22Rv1 (cell line): ENCODE data around the gene CDKN2D.

Experiments used
- ZFX ChIP-seq: fragments of 450-650 bp; IDR thresholded peaks from 2 replicates; pipeline ENCODE4 v1.6.1; 2017; ENCODE audit warnings: antibody characterized with exemption, borderline replicate concordance
- TF ChIP-seq, protein P1 (sequence below): fragments of 450-650 bp; IDR thresholded peaks from 2 replicates; pipeline ENCODE4 v1.5.1; 2017; ENCODE audit warnings: mild to moderate bottlenecking

DNA sequence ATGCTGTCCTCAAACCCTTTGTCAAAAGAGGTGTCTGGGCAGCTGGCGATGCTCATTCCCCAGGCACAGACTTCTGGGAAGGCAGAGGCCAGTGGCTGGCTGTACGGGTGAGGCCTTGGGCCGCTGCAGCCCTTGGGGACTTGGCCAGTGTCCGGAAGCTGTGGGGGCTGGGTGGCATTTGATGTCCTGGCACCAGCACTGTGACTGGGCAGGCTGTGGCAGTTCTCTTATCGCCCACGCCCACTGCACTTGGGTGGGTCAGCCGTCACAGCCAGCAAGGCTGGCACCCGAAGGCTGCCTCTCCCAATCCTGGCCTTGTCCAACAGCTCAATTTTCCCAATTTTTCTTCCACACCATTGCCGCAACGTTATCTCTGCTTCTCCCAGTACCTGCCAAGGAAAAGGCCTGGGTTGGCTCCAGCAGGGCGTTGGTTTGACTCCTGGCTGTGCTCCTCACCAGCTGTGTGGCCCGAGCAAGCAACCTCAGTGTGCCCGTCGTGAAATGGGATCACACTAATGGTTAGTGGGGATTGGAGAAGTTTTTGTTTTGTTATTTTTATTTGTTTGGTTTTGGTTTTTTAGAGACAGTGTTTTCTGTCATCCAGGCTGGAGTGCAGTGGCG lies 43.8 kb upstream of the CDKN2D start:
- TF ChIP-seq, protein P1, sequence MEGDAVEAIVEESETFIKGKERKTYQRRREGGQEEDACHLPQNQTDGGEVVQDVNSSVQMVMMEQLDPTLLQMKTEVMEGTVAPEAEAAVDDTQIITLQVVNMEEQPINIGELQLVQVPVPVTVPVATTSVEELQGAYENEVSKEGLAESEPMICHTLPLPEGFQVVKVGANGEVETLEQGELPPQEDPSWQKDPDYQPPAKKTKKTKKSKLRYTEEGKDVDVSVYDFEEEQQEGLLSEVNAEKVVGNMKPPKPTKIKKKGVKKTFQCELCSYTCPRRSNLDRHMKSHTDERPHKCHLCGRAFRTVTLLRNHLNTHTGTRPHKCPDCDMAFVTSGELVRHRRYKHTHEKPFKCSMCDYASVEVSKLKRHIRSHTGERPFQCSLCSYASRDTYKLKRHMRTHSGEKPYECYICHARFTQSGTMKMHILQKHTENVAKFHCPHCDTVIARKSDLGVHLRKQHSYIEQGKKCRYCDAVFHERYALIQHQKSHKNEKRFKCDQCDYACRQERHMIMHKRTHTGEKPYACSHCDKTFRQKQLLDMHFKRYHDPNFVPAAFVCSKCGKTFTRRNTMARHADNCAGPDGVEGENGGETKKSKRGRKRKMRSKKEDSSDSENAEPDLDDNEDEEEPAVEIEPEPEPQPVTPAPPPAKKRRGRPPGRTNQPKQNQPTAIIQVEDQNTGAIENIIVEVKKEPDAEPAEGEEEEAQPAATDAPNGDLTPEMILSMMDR: no peak
- TF ChIP-seq ZFX: no peak
